VCaP (cell line): ENCODE data around the gene GAPDH.

Source experiments
- H3K27ac ChIP-seq: fragments of 450-650 bp; 2 replicates; pipeline ENCODE4 v1.5.1; 2017
- CTCF ChIP-seq: fragments of 450-650 bp; conservative IDR thresholded peaks from 2 replicates; pipeline ENCODE4 v1.5.1; 2017; ENCODE audit warnings: mild to moderate bottlenecking, moderate library complexity

The GAPDH gene

GRCh38 chr12:6562881-6563280 lies 28.6 kb downstream of the GAPDH start:
- no peak for TF ChIP-seq CTCF
- no peak overlapping the region; the same call in 1 of the 2 replicates for H3K27ac ChIP-seq

DNA sequence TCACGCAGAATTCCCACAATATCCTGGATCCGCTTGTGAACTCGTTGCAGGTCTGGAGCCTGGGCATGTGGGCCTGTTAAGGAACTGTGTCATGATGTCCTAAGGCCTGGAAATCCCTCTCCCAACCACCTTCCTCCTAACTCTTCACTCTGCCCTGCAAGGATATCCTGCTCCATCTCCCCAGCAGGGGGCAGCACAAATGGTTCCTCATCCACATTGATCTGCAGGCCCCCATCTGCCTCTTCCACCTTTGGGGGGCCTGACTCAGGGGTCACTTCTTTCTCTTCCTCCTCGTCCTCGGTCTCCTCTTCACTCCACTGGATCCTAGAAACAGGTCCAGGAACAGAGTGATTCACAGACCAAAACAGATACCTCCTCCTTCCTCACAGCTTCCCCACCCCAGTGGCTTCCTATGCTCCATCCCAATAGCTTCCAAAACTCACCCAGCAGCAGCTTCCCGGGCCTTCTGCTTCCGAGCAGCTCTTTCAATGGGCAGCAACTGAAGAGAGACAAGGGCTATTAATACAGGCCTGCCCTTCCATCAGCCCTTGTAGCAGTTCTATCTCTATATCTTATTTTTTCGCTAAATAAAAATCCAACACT lies 29.2 kb downstream of the GAPDH start:
- H3K27ac ChIP-seq = no peak overlapping the region; the same call in 1 of the 2 replicates
- TF ChIP-seq CTCF = peak; percentile 88

- peak overlapping the region; percentile 84 for H3K27ac ChIP-seq
- no peak for TF ChIP-seq CTCF
Measured at GRCh38 chr12:6567112-6567670, 32.9 kb downstream of the GAPDH start.

DNA sequence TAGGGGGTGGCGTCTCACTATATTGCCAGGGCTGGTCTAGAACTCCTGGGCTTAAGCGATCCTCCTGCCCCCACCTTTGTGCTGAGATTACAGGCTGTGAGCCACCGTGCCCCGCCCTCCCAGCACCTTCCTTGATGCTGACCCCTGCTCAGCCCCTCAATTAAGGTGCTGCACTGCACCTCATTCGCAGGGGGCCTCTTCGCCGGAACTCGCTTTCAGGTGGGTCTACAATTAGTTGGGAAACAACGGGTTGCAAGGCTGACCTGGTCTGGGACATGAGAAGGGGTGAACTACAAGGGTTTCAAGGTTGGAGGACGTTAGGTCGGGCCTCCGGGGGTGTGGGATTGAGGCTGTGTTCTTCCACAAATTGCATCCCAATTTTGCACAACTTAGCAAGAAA lies 35.0 kb downstream of the GAPDH start:
- H3K27ac ChIP-seq = peak overlapping the region; percentile 84
- no peak for TF ChIP-seq CTCF

DNA sequence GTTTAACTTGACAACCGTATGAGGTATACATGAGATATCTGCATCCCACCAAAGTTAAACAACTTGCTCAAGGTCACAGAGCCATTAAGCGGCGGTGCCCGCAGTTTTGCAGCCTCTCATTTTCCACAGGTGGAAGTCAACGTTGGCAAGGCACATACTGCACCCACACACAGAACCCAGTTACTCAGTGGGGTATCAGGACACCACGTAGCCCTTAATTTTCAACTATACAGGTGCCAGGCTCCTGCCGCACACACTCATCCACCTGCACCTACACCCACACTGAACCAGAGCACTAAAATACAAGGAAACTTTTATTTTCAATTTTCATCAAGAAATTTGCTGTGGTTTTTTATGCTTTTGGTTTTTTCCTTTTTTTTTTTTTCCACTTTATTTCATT lies 35.5 kb downstream of the GAPDH start:
- TF ChIP-seq CTCF = no peak
- peak overlapping the region; percentile 84; the same call in 1 of the 2 replicates for H3K27ac ChIP-seq

GRCh38 chr12:6570264-6570887 lies 36.1 kb downstream of the GAPDH start:
- TF ChIP-seq CTCF = peak; percentile 90
- no peak overlapping the region; the same call in 1 of the 2 replicates for H3K27ac ChIP-seq

DNA sequence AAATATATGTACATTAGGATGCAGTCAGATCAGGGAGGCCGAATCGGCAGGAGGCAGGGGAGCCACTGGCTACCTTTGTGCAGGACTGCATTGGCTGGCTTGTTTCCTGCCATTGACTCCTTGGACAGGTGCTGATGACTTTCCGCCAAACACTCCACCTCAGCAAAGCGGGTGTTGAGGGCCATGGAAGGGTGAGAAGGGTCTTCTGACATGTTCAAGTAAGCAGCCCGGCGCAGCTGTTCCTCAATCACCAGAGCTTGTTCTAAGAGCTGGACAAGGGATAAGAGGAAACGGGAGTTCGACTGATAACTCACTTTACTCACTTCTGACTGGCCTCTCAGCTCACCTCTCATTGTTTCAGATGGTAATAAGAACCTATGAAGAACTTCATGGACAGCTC lies 38.7 kb downstream of the GAPDH start:
- H3K27ac ChIP-seq = no peak overlapping the region
- TF ChIP-seq CTCF = no peak
